GM12892 (cell line): Measurements from ENCODE around the gene MAVS.

Experiments used
- POLR2A ChIP-seq: IDR thresholded peaks from 2 replicates; pipeline ENCODE4 v1.6.1; 2011; ENCODE audit warnings: low read depth, low read length, control low read depth
- POLR2AphosphoS5 ChIP-seq: IDR thresholded peaks from 2 replicates; pipeline ENCODE4 v1.6.1; 2011; ENCODE audit warnings: low read depth, low read length, control low read depth
- TAF1 ChIP-seq: IDR thresholded peaks from 2 replicates; pipeline ENCODE4 v1.6.1; 2011; ENCODE audit warnings: low read depth, mild to moderate bottlenecking, control low read depth, low read length, borderline replicate concordance

GRCh38 chr20:3820048-3820900 lies 26.4 kb upstream of the MAVS start, which contains the start of gene AP5S1:
- TF ChIP-seq POLR2AphosphoS5 (peak; percentile 95), POLR2A (peak; percentile 90), TAF1 (peak; percentile 6; the same call in 1 of the 2 replicates)
